AG04449 (cell line): ENCODE data around the gene GPR31.

Experiments used
- CTCF ChIA-PET: fragments of 350-600 bp; formaldehyde crosslinking; extraction: SDS; loops from one replicate; lab custom pipeline; 2021; ENCODE audit warnings: antibody characterized with exemption; lab: Yijun Ruan, JAX
- POLR2A ChIA-PET: fragments of 400-600, 350-600 bp; formaldehyde crosslinking; extraction: SDS; loops from one replicate; lab custom pipeline; 2020; ENCODE audit warnings: antibody characterized with exemption, inconsistent platforms; lab: Yijun Ruan, JAX
- DNase-seq: peaks from one replicate; pipeline ENCODE4 v3.0.0-alpha.2; 2010; ENCODE audit warnings: low read depth, low spot score
- H3K4me3 ChIP-seq: 2 replicates; pipeline ENCODE4 v1.5.1; 2011; ENCODE audit warnings: low read depth, mild to moderate bottlenecking, control low read depth, low read length
- CTCF ChIP-seq: IDR thresholded peaks from one replicate; pipeline ENCODE4 v1.5.1; 2011; ENCODE audit warnings: mild to moderate bottlenecking, moderate library complexity, low read length, control low read depth, inconsistent platforms; ENCODE audit not compliant: insufficient read depth; ENCODE audit errors: missing control alignments

Gene GPR31

DNA sequence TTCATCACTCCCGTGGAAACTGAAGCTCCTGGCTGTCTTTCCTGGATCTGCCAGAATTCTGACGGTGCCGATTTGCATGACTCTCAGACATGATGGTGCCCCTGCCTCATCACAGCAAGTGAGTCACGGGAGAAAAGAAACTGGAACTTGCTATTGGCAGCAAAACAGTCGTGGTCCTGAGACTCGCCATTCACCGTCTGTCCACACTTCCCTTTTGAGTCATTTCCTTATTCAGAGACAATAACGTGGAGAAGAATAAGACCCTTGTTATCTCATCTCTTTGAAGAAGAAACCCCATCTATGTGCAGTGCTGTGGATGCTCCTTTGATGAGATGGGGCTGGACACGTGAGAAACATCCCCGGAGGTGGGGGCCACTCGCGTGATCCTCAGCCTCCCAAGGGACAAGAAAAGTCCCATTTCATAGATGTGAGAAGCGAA lies 4.2 kb downstream of the GPR31 start:
- H3K4me3 ChIP-seq: no peak overlapping the region
- ChIA-PET CTCF (no interaction called here), POLR2A (no interaction called here)
- TF ChIP-seq CTCF: no peak
- DNase-seq: no peak

- POLR2A ChIA-PET: no interaction called here
- no peak for TF ChIP-seq CTCF
- CTCF ChIA-PET: no interaction called here
- H3K4me3 ChIP-seq: no peak overlapping the region
- no peak for DNase-seq
These were observed 4.9 kb downstream of the GPR31 start for GRCh38 chr6:167152862-167153261.

- no peak overlapping the region for H3K4me3 ChIP-seq
- POLR2A ChIA-PET: no interaction called here
- CTCF ChIA-PET: no interaction called here
- TF ChIP-seq CTCF: no peak
- DNase-seq: no peak
These were observed 6.1 kb downstream of the GPR31 start for GRCh38 chr6:167151648-167152047.

DNA sequence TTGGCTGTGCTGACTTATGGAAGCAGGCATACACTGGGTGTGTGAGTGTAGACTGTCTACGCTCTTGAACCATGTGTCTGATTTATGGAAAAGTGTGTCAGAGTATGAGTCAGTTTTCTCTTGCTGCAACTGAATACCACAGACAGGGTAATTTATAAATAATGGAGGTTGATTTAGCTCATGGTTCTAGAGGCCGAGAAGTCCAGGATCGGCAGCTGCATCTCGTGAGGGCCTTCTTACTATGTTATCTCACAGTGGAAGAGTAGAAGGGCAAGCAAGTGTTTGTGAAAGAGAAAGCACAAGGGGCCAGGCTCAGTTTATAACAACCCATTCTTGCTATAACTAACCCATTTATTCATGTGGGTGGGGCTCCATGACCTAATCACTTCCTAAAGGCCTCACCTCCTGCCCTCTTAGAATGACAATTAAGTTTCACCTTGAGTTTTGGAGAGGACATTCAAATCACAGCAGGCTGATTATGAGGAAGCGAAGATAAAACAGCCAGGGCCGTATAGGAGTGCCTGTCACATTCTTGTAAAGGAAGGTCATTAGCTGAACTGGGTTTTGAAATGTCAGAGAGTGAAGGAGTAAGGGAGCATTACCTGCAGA lies 6.7 kb downstream of the GPR31 start:
- ChIA-PET CTCF (no interaction called here), POLR2A (no interaction called here)
- TF ChIP-seq CTCF: no peak
- no peak overlapping the region for H3K4me3 ChIP-seq
- no peak for DNase-seq

DNA sequence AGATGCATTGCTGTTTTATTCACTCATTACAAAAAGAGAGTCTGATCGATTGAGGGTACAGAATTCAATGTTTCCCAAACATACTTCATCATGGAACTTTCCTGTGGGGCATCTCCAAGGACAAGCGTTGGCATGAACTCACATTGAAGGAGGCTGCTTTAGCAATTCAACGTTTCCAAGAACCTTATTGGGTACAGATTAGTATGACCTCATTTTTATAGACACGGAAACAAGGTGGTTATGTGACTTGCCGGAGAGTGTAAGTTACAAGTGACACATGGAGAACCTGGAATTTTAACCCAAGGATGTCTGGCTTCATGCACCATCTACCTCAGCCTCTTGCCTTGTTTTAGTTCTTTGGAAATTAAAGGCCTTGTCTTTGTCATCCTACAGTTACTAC lies 8.8 kb downstream of the GPR31 start:
- TF ChIP-seq CTCF: no peak
- no peak overlapping the region for H3K4me3 ChIP-seq
- no peak for DNase-seq
- ChIA-PET CTCF (no interaction called here), POLR2A (no interaction called here)

DNA sequence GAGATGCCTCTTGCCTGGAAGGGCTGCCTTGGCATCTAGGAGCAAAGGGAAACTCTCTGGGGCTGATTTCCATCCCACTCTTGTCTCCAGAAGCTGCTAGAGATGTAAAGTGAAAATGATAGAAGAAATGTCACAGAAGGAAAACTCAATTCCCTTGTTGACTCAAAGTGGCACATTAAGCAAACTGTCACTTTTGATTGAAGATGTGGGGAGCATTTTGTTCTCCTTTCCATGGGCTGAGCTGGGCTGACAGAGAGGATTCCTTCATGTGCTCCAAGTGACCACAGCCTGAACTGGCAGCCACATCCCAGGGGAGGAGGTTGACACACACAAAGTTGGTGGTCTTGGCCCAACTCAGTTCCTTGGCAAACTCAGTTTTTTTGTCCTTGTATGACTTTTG lies 9.8 kb downstream of the GPR31 start:
- ChIA-PET CTCF (no interaction called here), POLR2A (no interaction called here)
- H3K4me3 ChIP-seq: no peak overlapping the region
- TF ChIP-seq CTCF: no peak
- no peak for DNase-seq
